DOHH2 (cell line): ENCODE measurements around the gene ARHGAP40.

Source experiments
- CTCF ChIP-seq: fragments of 200-600 bp; sonication (generic); IDR thresholded peaks from one replicate; pipeline ENCODE4 v1.5.1; 2014; ENCODE audit warnings: antibody characterized with exemption, mild to moderate bottlenecking, low read depth, low read length; ENCODE audit not compliant: poor library complexity, severe bottlenecking
- EZH2phosphoT487 ChIP-seq: fragments of 200-600 bp; sonication (generic); IDR thresholded peaks from 2 replicates; pipeline ENCODE4 v1.6.1; 2017; ENCODE audit warnings: borderline replicate concordance, mild to moderate bottlenecking, antibody characterized with exemption, low read length, moderate library complexity, mixed read lengths

GRCh38 chr20:38608188-38608587, 6.6 kb downstream of the ARHGAP40 start:
- TF ChIP-seq CTCF, result no peak
- TF ChIP-seq EZH2phosphoT487, result no peak
